Nephron progenitor cell (in vitro differentiated cells): ENCODE measurements around the gene PYROXD2.

Experiments used
- DNase-seq: peaks from one replicate; pipeline ENCODE4 v3.0.0; 2021
- H3K27ac Mint-ChIP-seq: 2 replicates; pipeline ENCODE4 v1.8.0; 2021; ENCODE audit warnings: mild to moderate bottlenecking, moderate library complexity, mixed read lengths
- H3K27me3 Mint-ChIP-seq: 2 replicates; pipeline ENCODE4 v1.8.0; 2021; ENCODE audit warnings: mild to moderate bottlenecking, low read depth, mixed read lengths; ENCODE audit not compliant: poor library complexity
- H3K36me3 Mint-ChIP-seq: 2 replicates; pipeline ENCODE4 v1.8.0; 2021; ENCODE audit warnings: low read depth, mixed read lengths
- H3K4me1 Mint-ChIP-seq: 2 replicates; pipeline ENCODE4 v1.8.0; 2021; ENCODE audit warnings: mixed read lengths
- H3K4me3 Mint-ChIP-seq: 2 replicates; pipeline ENCODE4 v1.8.0; 2021; ENCODE audit warnings: mild to moderate bottlenecking, moderate library complexity, mixed read lengths
- H3K9me3 Mint-ChIP-seq: 2 replicates; pipeline ENCODE4 v1.8.0; 2021; ENCODE audit warnings: mild to moderate bottlenecking, moderate library complexity, mixed read lengths
- CTCF ChIP-seq: fragments of 200-600 bp; sonication (generic); IDR thresholded peaks from 2 replicates; pipeline ENCODE4 v1.5.0; 2021; ENCODE audit warnings: antibody characterized with exemption

Gene PYROXD2

DNA sequence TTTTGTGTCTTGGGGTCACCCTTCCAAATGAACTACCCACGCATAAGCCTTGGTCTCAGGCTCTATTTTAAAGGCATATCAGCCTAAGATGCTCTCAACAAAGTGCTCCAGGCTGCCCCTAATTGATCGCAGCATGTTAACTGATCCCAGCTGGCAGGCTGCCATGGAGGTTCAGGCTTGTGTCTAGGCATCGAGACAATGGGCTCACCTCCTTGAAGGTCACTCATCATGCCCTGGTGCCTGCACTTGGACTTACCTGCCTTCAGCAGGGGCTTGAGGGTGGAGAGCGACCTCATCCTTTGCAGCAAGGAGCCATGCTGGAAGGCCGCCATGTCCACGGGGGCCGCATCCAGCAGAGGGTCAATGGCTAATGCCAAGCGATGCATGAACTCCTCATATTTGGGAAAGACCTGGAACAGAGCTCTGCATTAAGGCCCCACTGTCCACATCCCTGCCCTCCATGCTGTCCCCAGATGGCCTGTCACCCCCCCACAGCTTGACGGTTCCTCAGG is 17.8 kb downstream of the PYROXD2 start:
- TF ChIP-seq CTCF, result no peak
- H3K4me3 Mint-ChIP-seq, result no peak overlapping the region
- H3K36me3 Mint-ChIP-seq, result peaks cover 4% of the 10 kb centered on the region
- peaks cover 19% of the 10 kb centered on the region for H3K4me1 Mint-ChIP-seq
- no peaks in the 10 kb centered on the region for H3K9me3 Mint-ChIP-seq
- no peak for DNase-seq
- H3K27ac Mint-ChIP-seq, result no peak overlapping the region
- H3K27me3 Mint-ChIP-seq, result peaks cover 12% of the 10 kb centered on the region

DNA sequence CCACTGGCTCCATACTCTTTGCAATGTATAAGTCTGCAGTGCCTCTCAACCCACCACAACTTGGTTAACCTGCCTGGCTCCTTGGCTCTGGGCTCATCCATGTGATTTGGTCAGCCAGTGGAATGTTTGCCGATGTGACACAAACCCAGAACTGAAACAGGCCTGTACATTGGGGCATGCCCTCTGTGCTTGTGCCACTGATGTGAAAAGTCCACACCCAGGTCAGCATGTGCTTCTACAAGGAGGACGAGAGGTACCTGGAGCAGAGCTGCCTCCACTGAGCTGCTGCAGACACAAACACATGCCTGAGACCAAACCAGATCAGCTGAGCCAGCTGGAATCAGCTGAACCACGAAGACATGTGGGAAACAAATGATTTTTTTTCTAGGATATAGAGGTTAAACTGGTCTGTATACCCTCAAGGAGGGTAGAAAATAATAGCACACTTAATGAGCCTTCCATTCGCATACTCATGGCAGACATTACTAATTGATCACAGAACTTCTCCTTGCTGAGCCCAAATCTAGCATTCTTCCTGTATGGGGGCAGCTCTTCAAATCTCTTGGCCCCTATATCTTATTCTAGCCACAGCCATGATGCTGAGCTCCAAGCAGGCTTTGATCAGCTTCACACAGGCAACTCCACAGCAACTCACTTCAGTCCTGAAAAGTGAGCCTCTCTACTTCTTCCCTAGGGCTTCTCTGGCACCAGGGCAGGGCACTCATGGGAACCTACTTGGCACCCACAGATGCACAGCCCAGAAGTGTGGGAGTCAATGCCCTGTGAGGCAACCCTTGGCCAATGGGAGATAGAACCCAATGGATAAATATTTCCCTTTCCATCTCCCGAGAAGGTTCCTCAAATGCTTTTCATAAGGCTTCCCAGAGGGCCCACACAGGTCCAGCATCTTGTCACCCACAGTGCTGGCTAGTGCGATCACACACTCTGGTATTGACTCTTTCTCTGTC is 18.6 kb downstream of the PYROXD2 start:
- no peak overlapping the region for H3K4me3 Mint-ChIP-seq
- peaks cover 21% of the 10 kb centered on the region for H3K4me1 Mint-ChIP-seq
- H3K27ac Mint-ChIP-seq, result no peak overlapping the region
- peaks cover 12% of the 10 kb centered on the region for H3K27me3 Mint-ChIP-seq
- no peak for TF ChIP-seq CTCF
- peaks cover 4% of the 10 kb centered on the region for H3K36me3 Mint-ChIP-seq
- H3K9me3 Mint-ChIP-seq, result no peaks in the 10 kb centered on the region
- no peak for DNase-seq

- peaks cover 26% of the 10 kb centered on the region for H3K4me1 Mint-ChIP-seq
- no peaks in the 10 kb centered on the region for H3K9me3 Mint-ChIP-seq
- TF ChIP-seq CTCF, result no peak
- peaks cover 4% of the 10 kb centered on the region for H3K36me3 Mint-ChIP-seq
- peaks cover 12% of the 10 kb centered on the region for H3K27me3 Mint-ChIP-seq
- H3K27ac Mint-ChIP-seq, result no peak overlapping the region
- H3K4me3 Mint-ChIP-seq, result no peak overlapping the region
- no peak for DNase-seq
Measured at GRCh38 chr10:98394851-98395440, 20.0 kb downstream of the PYROXD2 start.

GRCh38 chr10:98391578-98391991 is 23.4 kb downstream of the PYROXD2 start:
- H3K4me3 Mint-ChIP-seq, result no peak overlapping the region
- no peak for TF ChIP-seq CTCF
- no peaks in the 10 kb centered on the region for H3K9me3 Mint-ChIP-seq
- no peaks in the 10 kb centered on the region for H3K36me3 Mint-ChIP-seq
- DNase-seq, result no peak
- H3K27ac Mint-ChIP-seq, result peak overlapping the region; percentile 15
- H3K27me3 Mint-ChIP-seq, result peaks cover 17% of the 10 kb centered on the region
- peaks cover 26% of the 10 kb centered on the region for H3K4me1 Mint-ChIP-seq

GRCh38 chr10:98391065-98391464 is 23.9 kb downstream of the PYROXD2 start:
- no peak overlapping the region for H3K27ac Mint-ChIP-seq
- no peak for TF ChIP-seq CTCF
- no peak for DNase-seq
- H3K27me3 Mint-ChIP-seq, result peaks cover 15% of the 10 kb centered on the region
- H3K4me3 Mint-ChIP-seq, result no peak overlapping the region
- H3K36me3 Mint-ChIP-seq, result no peaks in the 10 kb centered on the region
- H3K4me1 Mint-ChIP-seq, result peaks cover 26% of the 10 kb centered on the region
- H3K9me3 Mint-ChIP-seq, result no peaks in the 10 kb centered on the region
